NCI-H2171 (cell line): Measurements from ENCODE around the gene ZNF774.
"Not testable (repeated sequence)": the region's sequence is repeated elsewhere in the genome, so short reads cannot be mapped to it uniquely, and the experiment has no call there.

ENCODE experiments used
- DNase-seq: peaks from one replicate; lab custom pipeline; 2025; lab: John Stamatoyannopoulos, UW

ZNF774 gene

GRCh38 chr15:90347431-90348065, 4.5 kb upstream of the ZNF774 start:
- not testable (repeated sequence) for DNase-seq

GRCh38 chr15:90348456-90348855, 3.6 kb upstream of the ZNF774 start:
- DNase-seq = no peak

GRCh38 chr15:90349072-90349471, 3.0 kb upstream of the ZNF774 start:
- DNase-seq = no peak

- DNase-seq = no peak
Measured at GRCh38 chr15:90349821-90350220, 2.3 kb upstream of the ZNF774 start.

- peak; percentile 30 for DNase-seq
Measured at GRCh38 chr15:90351479-90352106, 491 bp upstream of the ZNF774 start.

- DNase-seq = no peak
Measured at GRCh38 chr15:90354986-90355385, 2.9 kb downstream of the ZNF774 start.

GRCh38 chr15:90358124-90359033, 6.3 kb downstream of the ZNF774 start:
- no peak for DNase-seq

GRCh38 chr15:90360746-90361145, 8.7 kb downstream of the ZNF774 start:
- DNase-seq = no peak

GRCh38 chr15:90362936-90363212, 10.8 kb downstream of the ZNF774 start:
- DNase-seq = no peak

GRCh38 chr15:90364251-90364650, 12.2 kb downstream of the ZNF774 start:
- DNase-seq = no peak

GRCh38 chr15:90365414-90366055, 13.5 kb downstream of the ZNF774 start:
- no peak for DNase-seq

GRCh38 chr15:90367576-90367975, 15.5 kb downstream of the ZNF774 start:
- DNase-seq = no peak

- DNase-seq = no peak
Measured at GRCh38 chr15:90375071-90375470, 23.0 kb downstream of the ZNF774 start.

GRCh38 chr15:90376789-90377188, 24.7 kb downstream of the ZNF774 start:
- DNase-seq = no peak

GRCh38 chr15:90379263-90379662, 27.2 kb downstream of the ZNF774 start:
- no peak for DNase-seq

- DNase-seq = no peak
Measured at GRCh38 chr15:90381515-90381914, 29.4 kb downstream of the ZNF774 start.

- no peak for DNase-seq
Measured at GRCh38 chr15:90382320-90382719, 30.2 kb downstream of the ZNF774 start.

GRCh38 chr15:90386221-90386620, 34.1 kb downstream of the ZNF774 start:
- DNase-seq = no peak

- DNase-seq = peak; percentile 95
Measured at GRCh38 chr15:90387534-90388461, 35.7 kb downstream of the ZNF774 start, which contains the start of gene IQGAP1. IQGAP1 (plus strand) TSS chr15:90388242; CDS start chr15:90388342, 100 bp downstream.

- peak; percentile 36 for DNase-seq
Measured at GRCh38 chr15:90388462-90389380, 36.6 kb downstream of the ZNF774 start.
